Measurements from ENCODE around the gene KRT17.

- TF ChIP-seq CTCF (IDR thresholded peaks at IDR 0.05): no peak
- no peak for TF ChIP-seq POLR2A (IDR thresholded peaks at IDR 0.05)
Observed at GRCh38 chr17:41620583-41621434, 3.6 kb downstream of the KRT17 start.
